ENCODE measurements around the gene XYLT1. TPM values are rescaled to one million over a fixed set of nuclear protein-coding genes. Genes with fewer than 3 reads are reported as not detected.

The XYLT1 gene
- total RNA-seq, 1 donor from 2014 or later: 27.3 TPM

DNA sequence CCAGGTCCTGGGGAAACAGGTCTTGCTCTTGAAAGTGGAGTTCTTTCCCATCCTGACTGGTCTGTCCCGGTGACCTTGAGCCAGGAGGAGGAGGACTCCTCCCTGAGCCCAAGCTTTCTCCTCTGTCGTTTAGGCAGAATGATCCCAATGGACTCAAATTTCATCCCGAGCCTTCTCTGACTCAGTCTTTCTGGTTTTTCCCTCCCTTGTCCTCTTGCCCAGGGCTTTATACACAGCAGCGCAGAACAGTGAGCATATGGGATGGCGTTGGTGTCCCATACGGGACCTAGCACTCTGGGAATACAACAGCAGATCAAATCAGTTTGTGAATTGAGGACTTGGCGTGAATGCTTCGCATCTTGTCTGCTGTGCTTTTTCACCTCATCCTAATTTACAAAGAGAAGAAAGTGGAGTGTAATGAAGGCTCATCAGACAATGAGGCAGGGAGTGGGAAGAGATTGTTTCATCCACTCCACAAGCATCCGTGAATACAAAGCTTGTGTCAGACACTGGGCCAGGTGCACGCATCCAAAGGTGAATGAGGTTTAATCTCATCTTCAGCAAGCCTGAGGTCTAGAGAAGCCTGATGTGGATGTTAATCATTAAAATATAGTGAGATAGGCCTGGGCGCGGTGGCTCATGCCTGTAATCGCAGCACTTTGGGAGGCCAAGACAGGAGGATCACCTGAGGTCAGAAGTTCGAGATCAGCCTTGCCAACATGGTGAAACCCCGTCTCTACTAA is 1.1 kb upstream of the XYLT1 start:
- intact Hi-C loops (cut with DNase I): loop anchor here (5.0 kb wide), 1 partner anchor 75 kb away; no protein-coding TSS in a partner anchor
- H3K9me3 ChIP-seq: no peaks in the 10 kb centered on the region
- TF ChIP-seq POLR2AphosphoS5 (IDR thresholded peaks at IDR 0.05; ENCODE audit: insufficient read depth in 1 of 2, low read depth in 1 of 2): peak in 1 of 2 donors; percentile 14
- TF ChIP-seq, protein P1, sequence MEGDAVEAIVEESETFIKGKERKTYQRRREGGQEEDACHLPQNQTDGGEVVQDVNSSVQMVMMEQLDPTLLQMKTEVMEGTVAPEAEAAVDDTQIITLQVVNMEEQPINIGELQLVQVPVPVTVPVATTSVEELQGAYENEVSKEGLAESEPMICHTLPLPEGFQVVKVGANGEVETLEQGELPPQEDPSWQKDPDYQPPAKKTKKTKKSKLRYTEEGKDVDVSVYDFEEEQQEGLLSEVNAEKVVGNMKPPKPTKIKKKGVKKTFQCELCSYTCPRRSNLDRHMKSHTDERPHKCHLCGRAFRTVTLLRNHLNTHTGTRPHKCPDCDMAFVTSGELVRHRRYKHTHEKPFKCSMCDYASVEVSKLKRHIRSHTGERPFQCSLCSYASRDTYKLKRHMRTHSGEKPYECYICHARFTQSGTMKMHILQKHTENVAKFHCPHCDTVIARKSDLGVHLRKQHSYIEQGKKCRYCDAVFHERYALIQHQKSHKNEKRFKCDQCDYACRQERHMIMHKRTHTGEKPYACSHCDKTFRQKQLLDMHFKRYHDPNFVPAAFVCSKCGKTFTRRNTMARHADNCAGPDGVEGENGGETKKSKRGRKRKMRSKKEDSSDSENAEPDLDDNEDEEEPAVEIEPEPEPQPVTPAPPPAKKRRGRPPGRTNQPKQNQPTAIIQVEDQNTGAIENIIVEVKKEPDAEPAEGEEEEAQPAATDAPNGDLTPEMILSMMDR (IDR thresholded peaks at IDR 0.05): no peak
- TF ChIP-seq POLR2A (IDR thresholded peaks at IDR 0.05): no peak
- H3K27ac ChIP-seq: peak overlapping the region; percentile 95
- peak overlapping the region; percentile 78 to 91 for H3K4me3 ChIP-seq
- no peaks in the 10 kb centered on the region for H3K27me3 ChIP-seq
- H3K36me3 ChIP-seq: no peaks in the 10 kb centered on the region
- H3K4me1 ChIP-seq: peaks cover 47% of the 10 kb centered on the region
- no peak for DNase-seq (ENCODE audit: extremely low spot score in 2 of 2)

DNA sequence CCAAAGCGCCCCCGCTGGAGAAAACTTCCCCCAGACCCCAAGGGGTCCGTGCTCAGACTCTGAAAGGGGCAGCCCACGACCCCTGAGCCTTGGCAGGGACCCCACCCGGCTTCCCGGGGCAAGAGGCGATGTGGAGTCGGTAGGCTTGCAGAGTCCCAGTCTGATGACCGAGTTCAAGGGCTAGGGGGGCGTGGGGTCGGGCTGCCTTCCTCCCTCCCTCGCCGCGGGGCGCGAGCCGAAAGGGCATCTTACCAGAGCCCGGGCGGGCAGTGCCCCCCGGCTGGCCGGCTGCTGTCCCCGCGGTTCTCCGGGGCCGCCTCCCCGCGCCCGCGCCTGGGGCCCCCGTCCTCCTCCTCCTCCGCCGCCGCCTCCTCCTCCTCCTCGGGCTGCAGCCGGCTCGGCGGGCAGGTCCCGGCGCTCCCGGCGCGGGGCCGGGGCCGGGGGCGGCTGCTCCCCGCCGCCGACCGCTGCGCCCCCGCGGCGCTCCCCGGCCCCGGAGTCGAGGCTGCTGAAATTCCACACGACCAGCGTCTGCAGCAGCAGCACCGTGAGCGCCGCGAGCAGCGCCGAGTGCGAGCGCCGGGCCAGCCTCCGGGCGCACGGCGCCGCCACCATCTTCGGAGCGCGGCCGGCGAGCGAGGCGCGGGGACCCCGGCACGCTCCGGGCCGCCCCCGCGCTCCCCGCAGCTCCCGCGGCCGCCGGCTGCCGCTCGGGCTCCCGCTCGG is 415 bp downstream of the XYLT1 start:
- no peaks in the 10 kb centered on the region for H3K27me3 ChIP-seq
- DNase-seq (ENCODE audit: extremely low spot score in 2 of 2): no peak
- H3K4me3 ChIP-seq: peak overlapping the region; percentile 78 to 91
- H3K36me3 ChIP-seq: no peaks in the 10 kb centered on the region
- TF ChIP-seq, protein P1 (IDR thresholded peaks at IDR 0.05): no peak
- TF ChIP-seq POLR2AphosphoS5 (IDR thresholded peaks at IDR 0.05; ENCODE audit: insufficient read depth in 1 of 2, low read depth in 1 of 2) (no peak), POLR2A (IDR thresholded peaks at IDR 0.05) (no peak)
- H3K9me3 ChIP-seq: no peaks in the 10 kb centered on the region
- H3K27ac ChIP-seq: peak overlapping the region; percentile 95
- intact Hi-C loops (cut with DNase I): loop anchor here (5.0 kb wide), 1 partner anchor 73 kb away; no protein-coding TSS in a partner anchor
- peaks cover 47% of the 10 kb centered on the region for H3K4me1 ChIP-seq

DNA sequence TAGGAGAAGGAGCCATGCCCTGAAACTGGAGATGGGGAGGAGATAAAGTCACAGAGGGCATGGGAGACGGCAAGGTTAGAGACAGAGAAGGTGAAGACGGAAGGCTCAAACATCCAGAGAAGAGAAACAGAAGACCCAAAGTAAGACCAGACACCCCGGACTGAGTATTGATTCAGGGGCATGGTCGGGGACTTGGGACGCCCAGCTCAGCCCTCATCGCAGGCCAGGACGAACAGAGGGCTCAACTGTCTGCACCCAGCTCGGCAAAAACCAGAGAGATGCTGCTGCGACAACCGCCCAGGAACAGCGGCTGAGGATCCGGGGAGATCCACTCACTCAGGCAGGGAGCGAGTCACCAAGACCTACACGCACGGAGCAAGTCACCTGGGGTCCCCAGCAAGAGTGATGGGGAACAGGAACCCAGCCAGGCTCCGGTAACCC is 999 bp downstream of the XYLT1 start:
- no peaks in the 10 kb centered on the region for H3K27me3 ChIP-seq
- no peaks in the 10 kb centered on the region for H3K9me3 ChIP-seq
- no peak for DNase-seq (ENCODE audit: extremely low spot score in 2 of 2)
- H3K4me3 ChIP-seq: peak overlapping the region; percentile 78 to 91
- H3K36me3 ChIP-seq: no peaks in the 10 kb centered on the region
- peaks cover 47% of the 10 kb centered on the region for H3K4me1 ChIP-seq
- intact Hi-C loops (cut with DNase I): loop anchor here (5.0 to 10.0 kb wide), 2 partner anchors 72 to 195 kb away; no protein-coding TSS in a partner anchor
- H3K27ac ChIP-seq: peak overlapping the region; percentile 79
- TF ChIP-seq POLR2AphosphoS5 (IDR thresholded peaks at IDR 0.05; ENCODE audit: insufficient read depth in 1 of 2, low read depth in 1 of 2) (no peak), POLR2A (IDR thresholded peaks at IDR 0.05) (no peak)
- TF ChIP-seq, protein P1 (IDR thresholded peaks at IDR 0.05): no peak

DNA sequence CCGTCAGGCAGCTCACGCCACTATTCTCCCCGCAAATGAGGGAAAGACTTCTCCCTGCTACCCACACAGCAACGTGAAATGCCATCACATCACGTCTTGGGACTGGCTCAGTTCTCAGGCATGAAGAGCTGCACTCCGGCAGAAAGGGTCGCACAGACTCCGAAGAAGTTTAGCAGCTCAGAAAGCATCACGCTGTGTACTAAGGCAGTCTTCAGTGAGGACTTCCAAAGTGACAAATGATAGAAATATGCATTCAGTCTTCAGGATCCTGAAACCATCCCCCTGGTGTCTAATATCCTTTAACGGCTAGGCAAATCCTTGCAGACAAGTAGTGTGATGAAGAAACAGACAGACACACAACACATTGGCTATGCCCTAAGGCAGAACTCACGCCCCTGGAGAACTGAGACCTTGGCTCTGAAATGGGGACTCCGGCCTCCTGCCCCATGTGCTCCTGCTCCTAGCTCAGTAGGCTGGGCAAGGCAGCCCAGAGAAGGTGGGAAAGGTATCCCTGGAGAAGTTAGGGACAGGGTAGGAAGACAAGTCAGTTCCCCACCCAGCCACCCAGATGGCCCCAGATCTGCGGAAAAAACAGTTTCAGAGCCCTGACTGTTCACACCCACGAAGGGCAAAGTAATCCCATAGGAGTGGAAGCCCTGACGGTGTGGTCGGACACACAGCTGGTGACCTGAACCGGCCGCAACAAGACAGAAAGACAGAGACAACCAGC is 1.6 kb downstream of the XYLT1 start:
- peak in 1 of 2 donors; percentile 86 for DNase-seq (ENCODE audit: extremely low spot score in 2 of 2)
- TF ChIP-seq POLR2A (IDR thresholded peaks at IDR 0.05) (peak in 1 of 2 donors; percentile 5), POLR2AphosphoS5 (IDR thresholded peaks at IDR 0.05; ENCODE audit: insufficient read depth in 1 of 2, low read depth in 1 of 2) (peak in 1 of 2 donors; percentile 47)
- TF ChIP-seq, protein P1 (IDR thresholded peaks at IDR 0.05): peak in 1 of 3 experiments; percentile 5
- H3K27ac ChIP-seq: peak overlapping the region; percentile 79
- no peaks in the 10 kb centered on the region for H3K36me3 ChIP-seq
- H3K4me1 ChIP-seq: peaks cover 41% of the 10 kb centered on the region
- H3K27me3 ChIP-seq: no peaks in the 10 kb centered on the region
- intact Hi-C loops (cut with DNase I): loop anchor here (10.0 kb wide), 1 partner anchor 194 kb away; no protein-coding TSS in a partner anchor
- peak overlapping the region; percentile 78 to 91 for H3K4me3 ChIP-seq
- no peaks in the 10 kb centered on the region for H3K9me3 ChIP-seq

Measured in vagina (tissue), 2 donors.